PC-3 (cell line): Measurements from ENCODE around the gene MATCAP1. TPM values are rescaled to one million over a fixed set of nuclear protein-coding genes. Genes with fewer than 3 reads are reported as not detected.

ENCODE experiments used
- ATAC-seq: fragments of 200-7000 bp; cut with Tn5 transposase; 2 replicates; pipeline ENCODE4 v1.9.1; 2020; ENCODE audit warnings: mild to moderate bottlenecking, moderate library complexity
- BruUV-seq: library from RNA; stranded (reverse); fragments of 400-500 nt; replicated peaks from 2 replicates; lab custom pipeline; 2021; lab: Mats Ljungman, UMichigan
- CTCF ChIA-PET: fragments of 300-600 bp; sonication (Branson Sonifier 250); formaldehyde crosslinking; loops from one replicate; lab custom pipeline; 2022; ENCODE audit warnings: antibody characterized with exemption; lab: Charles Lee
- POLR2A ChIA-PET: fragments of 300-600 bp; sonication (Branson Sonifier 250); formaldehyde crosslinking; loops from one replicate; lab custom pipeline; 2022; ENCODE audit warnings: antibody characterized with exemption; ENCODE audit not compliant: unreplicated experiment; lab: Charles Lee
- DNase-seq: peaks from one replicate; pipeline ENCODE4 v3.0.0-alpha.2; 2015
- H2AFZ ChIP-seq: fragments of 300-600 bp; sonication (generic); 2 replicates; pipeline ENCODE4 v1.6.0; 2016; ENCODE audit warnings: antibody characterized with exemption, low read length
- H3F3A ChIP-seq: fragments of 300-600 bp; sonication (generic); one replicate; pipeline ENCODE4 v1.6.0; 2017; ENCODE audit warnings: antibody characterized with exemption, low read length, control low read depth, mild to moderate bottlenecking; ENCODE audit not compliant: unreplicated experiment
- H3K27ac ChIP-seq: fragments of 300-600 bp; sonication (generic); 2 replicates; pipeline ENCODE4 v1.5.1; 2016; ENCODE audit warnings: mild to moderate bottlenecking, low read length
- H3K27me3 ChIP-seq: fragments of 300-600 bp; sonication (generic); 2 replicates; pipeline ENCODE4 v1.6.1; 2016; ENCODE audit warnings: low read length, mixed read lengths
- H3K36me3 ChIP-seq: fragments of 300-600 bp; sonication (generic); 2 replicates; pipeline ENCODE4 v1.6.1; 2016; ENCODE audit warnings: low read depth, mixed run types, low read length, mixed read lengths
- H3K4me1 ChIP-seq: fragments of 300-600 bp; sonication (generic); 2 replicates; pipeline ENCODE4 v1.5.1; 2016; ENCODE audit warnings: low read length; ENCODE audit not compliant: insufficient read depth
- H3K4me2 ChIP-seq: fragments of 300-600 bp; sonication (generic); 2 replicates; pipeline ENCODE4 v1.6.0; 2016; ENCODE audit warnings: low read length
- H3K4me3 ChIP-seq: fragments of 300-600 bp; sonication (generic); 2 replicates; pipeline ENCODE4 v1.5.1; 2016; ENCODE audit warnings: mild to moderate bottlenecking, low read length, mixed read lengths
- H3K79me2 ChIP-seq: fragments of 300-600 bp; sonication (generic); 2 replicates; pipeline ENCODE4 v1.6.1; 2017; ENCODE audit warnings: low read length, mixed read lengths
- H3K9ac ChIP-seq: fragments of 300-600 bp; sonication (generic); 2 replicates; pipeline ENCODE4 v1.6.0; 2016; ENCODE audit warnings: mild to moderate bottlenecking, low read length
- H3K9me2 ChIP-seq: fragments of 300-600 bp; sonication (generic); replicated peaks from 2 replicates; pipeline ENCODE4 v1.6.1; 2016; ENCODE audit warnings: mixed run types, low read length, mixed read lengths
- H3K9me3 ChIP-seq: fragments of 300-600 bp; sonication (generic); 2 replicates; pipeline ENCODE4 v1.6.1; 2016; ENCODE audit warnings: low read length, mixed read lengths
- H4K20me1 ChIP-seq: fragments of 300-600 bp; sonication (generic); 2 replicates; pipeline ENCODE4 v1.6.1; 2016; ENCODE audit warnings: low read length, mixed read lengths
- EZH2 ChIP-seq: fragments of 300-600 bp; sonication (generic); IDR thresholded peaks from one replicate; pipeline ENCODE4 v1.6.1; 2017; ENCODE audit warnings: antibody characterized with exemption, mild to moderate bottlenecking, low read length; ENCODE audit not compliant: unreplicated experiment
- EZH2phosphoT487 ChIP-seq: fragments of 300-600 bp; sonication (generic); IDR thresholded peaks from 2 replicates; pipeline ENCODE4 v1.6.1; 2018; ENCODE audit warnings: mild to moderate bottlenecking, antibody characterized with exemption, low read length, borderline replicate concordance
- intact Hi-C: fragments of 100-400 bp; cut with micrococcal nuclease; formaldehyde crosslinking; loops from 2 replicates; pipeline ENCODE4 v1.9.0; 2023
- total RNA-seq: library from RNA; depleted of rRNA; stranded (reverse); fragments of >200 nt; gene quantifications from 2 replicates; pipeline ENCODE4 v1.2.3, GENCODE V29; 2014
- TF ChIP-seq, protein P1 (sequence below): fragments of 300-600 bp; sonication (generic); conservative IDR thresholded peaks from 2 replicates; pipeline ENCODE4 v1.5.1; 2017; ENCODE audit warnings: antibody characterized with exemption, low read depth, mild to moderate bottlenecking, low read length

The MATCAP1 gene
- total RNA-seq, 1 experiment from 2014 or later: 29.6 TPM

DNA sequence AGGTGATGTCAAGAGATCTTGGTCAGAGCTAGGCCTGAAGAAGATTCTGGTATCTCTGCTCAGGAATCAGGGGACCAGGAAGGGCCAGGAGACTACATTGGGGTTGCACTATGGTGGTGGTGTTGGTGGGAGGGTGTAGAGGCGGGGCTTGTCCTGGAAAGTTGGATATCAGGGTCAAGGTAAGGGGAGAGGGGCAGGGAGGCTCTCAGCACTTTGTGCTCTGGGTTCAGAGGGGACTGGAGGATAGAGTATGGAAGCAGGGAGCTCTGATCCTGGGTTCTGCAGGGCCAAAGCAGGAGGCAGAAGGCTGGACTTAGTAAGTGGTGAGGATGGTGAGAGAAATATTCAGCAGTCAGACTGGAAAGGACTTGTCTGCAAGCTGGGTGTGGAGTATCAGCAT, 10.4 kb downstream of the MATCAP1 start:
- Histone ChIP-seq H3K4me1 (peaks cover 44% of the 10 kb centered on the region), H3K9ac (peak overlapping the region; percentile 65; the same call in 1 of the 2 replicates), H3K9me2 (no peaks in the 10 kb centered on the region), H3K27me3 (no peaks in the 10 kb centered on the region), H2AFZ (peak overlapping the region; percentile 54), H4K20me1 (no peaks in the 10 kb centered on the region), H3K4me3 (peak overlapping the region; percentile 71), H3K4me2 (peak overlapping the region; percentile 97), H3K36me3 (no peaks in the 10 kb centered on the region), H3F3A (no peaks in the 10 kb centered on the region), H3K9me3 (no peaks in the 10 kb centered on the region), H3K27ac (peak overlapping the region; percentile 69), H3K79me2 (peaks cover 22% of the 10 kb centered on the region)
- TF ChIP-seq EZH2: no peak
- no peak for TF ChIP-seq EZH2phosphoT487
- TF ChIP-seq, protein P1, sequence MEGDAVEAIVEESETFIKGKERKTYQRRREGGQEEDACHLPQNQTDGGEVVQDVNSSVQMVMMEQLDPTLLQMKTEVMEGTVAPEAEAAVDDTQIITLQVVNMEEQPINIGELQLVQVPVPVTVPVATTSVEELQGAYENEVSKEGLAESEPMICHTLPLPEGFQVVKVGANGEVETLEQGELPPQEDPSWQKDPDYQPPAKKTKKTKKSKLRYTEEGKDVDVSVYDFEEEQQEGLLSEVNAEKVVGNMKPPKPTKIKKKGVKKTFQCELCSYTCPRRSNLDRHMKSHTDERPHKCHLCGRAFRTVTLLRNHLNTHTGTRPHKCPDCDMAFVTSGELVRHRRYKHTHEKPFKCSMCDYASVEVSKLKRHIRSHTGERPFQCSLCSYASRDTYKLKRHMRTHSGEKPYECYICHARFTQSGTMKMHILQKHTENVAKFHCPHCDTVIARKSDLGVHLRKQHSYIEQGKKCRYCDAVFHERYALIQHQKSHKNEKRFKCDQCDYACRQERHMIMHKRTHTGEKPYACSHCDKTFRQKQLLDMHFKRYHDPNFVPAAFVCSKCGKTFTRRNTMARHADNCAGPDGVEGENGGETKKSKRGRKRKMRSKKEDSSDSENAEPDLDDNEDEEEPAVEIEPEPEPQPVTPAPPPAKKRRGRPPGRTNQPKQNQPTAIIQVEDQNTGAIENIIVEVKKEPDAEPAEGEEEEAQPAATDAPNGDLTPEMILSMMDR: no peak
- no TSS peak for BruUV-seq
- intact Hi-C loops: no loop called here
- ChIA-PET POLR2A (interaction anchor here (0.6 kb wide), 1 partner anchor 556 kb away, joined by 4 read pairs; no protein-coding TSS in a partner anchor), CTCF (interaction anchor here (1.0 kb wide), 1 partner anchor 11 kb away, joined by 7 read pairs; no protein-coding TSS in a partner anchor)
- ATAC-seq (no peak), DNase-seq (no peak)

DNA sequence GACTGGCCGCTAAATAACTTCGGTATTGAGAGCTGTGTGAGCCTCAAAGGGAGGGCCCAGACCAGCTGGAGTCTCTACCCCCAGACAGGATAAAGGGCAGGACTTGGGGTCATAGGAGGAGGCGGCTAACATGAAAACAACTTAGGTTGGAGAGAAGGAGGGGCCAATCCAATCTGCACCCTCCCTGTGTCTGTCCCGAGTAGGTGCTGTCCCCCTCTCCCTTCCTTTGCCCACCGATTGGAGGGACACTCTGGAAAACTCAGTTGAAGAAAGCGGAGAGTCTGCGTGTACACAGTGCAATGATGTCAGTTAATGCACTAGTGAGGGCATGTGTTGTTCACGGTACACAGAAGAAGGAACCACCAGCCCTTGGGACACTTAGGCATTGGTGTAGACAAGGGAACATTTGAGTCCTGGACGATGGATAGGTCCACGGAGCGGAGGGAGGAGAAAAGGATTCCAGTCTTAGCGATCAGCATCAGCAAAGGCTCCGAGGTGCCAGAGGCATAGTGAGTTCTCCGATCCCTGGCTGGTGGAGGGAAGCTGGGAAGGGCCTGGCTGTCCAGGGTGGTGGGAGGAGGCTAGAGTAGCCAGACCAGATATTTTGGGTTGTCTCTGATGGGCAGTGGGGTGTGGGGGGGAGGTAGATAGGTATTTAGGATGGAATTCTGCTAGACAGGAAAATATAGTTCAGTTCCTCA, 12.7 kb downstream of the MATCAP1 start:
- CTCF ChIA-PET: interaction anchor here (1.0 kb wide), 1 partner anchor 16 kb away, joined by 10 read pairs; no protein-coding TSS in a partner anchor
- intact Hi-C loops: no loop called here
- H3K4me1 ChIP-seq: peaks cover 38% of the 10 kb centered on the region
- H4K20me1 ChIP-seq: no peaks in the 10 kb centered on the region
- peak overlapping the region; percentile 69 for H3K4me2 ChIP-seq
- POLR2A ChIA-PET: interaction anchor here (0.5 kb wide), 1 partner anchor 76 kb away, joined by 3 read pairs; the partner anchor contains the start of gene FHOD1
- H2AFZ ChIP-seq: 0 out of 2 replicates have a peak overlapping the region, but pooled peaks have one; percentile 45
- H3K9me2 ChIP-seq: no peaks in the 10 kb centered on the region
- no peaks in the 10 kb centered on the region for H3K27me3 ChIP-seq
- peaks cover 22% of the 10 kb centered on the region for H3K79me2 ChIP-seq
- H3K27ac ChIP-seq: peak overlapping the region; percentile 76
- peak overlapping the region; percentile 59 for H3K4me3 ChIP-seq
- TF ChIP-seq, protein P1: no peak
- no peak for TF ChIP-seq EZH2phosphoT487
- TF ChIP-seq EZH2: no peak
- DNase-seq (no peak), ATAC-seq (peak; percentile 2)
- peak overlapping the region; percentile 75 for H3K9ac ChIP-seq
- H3K9me3 ChIP-seq: no peaks in the 10 kb centered on the region
- H3F3A ChIP-seq: no peaks in the 10 kb centered on the region
- no peaks in the 10 kb centered on the region for H3K36me3 ChIP-seq
- BruUV-seq: TSS peak; percentile 41
